Measurements from ENCODE around the gene SYNE3. TPM values are rescaled to one million over a fixed set of nuclear protein-coding genes. Genes with fewer than 3 reads are reported as not detected.

SYNE3 gene
- total and polyA plus RNA-seq, 2 of the 8 experiments (the other 6 are each of a cell fraction or from before 2014, with no cell fraction given), result under 0.01 TPM; not detected in 1

DNA sequence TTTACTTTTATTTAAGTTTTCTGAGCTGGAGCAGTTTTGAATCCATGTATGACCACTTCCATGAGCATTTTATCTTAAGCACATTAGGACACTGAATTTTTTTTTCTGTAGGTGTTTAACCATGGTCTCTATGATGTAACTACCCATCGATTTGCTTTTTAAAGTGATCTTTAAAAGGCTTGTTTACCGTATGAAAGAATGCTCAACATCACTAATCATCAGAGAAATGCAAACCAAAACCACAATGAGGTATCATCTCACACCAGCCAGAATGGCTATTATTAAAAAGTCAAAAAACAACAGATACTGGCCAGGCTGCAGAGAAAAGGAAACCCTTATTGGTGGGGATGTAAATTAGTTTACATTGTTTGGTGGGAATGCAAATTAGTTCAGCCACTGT, 41.4 kb upstream of the SYNE3 start:
- Histone ChIP-seq H4K20me1 (replicated peaks in 1 of 2; ENCODE audit: control insufficient read depth in 1 of 2, insufficient read depth in 2 of 2, low read length in 2 of 2) (no peaks in the 10 kb centered on the region), H3K4me2 (ENCODE audit: insufficient read depth in 1 of 2, low read depth in 2 of 2, low read length in 2 of 2) (no peak overlapping the region), H3K4me3 (ENCODE audit: extremely low read depth in 1 of 4, insufficient read depth in 2 of 4, low read depth in 3 of 4, low read length in 4 of 4) (no peak overlapping the region), H3K79me2 (ENCODE audit: control insufficient read depth in 1 of 2, insufficient read depth in 2 of 2, low read length in 2 of 2) (no peaks in the 10 kb centered on the region), H3K18ac (ENCODE audit: extremely low read depth, low read length) (no peak overlapping the region), H2AK5ac (ENCODE audit: low read depth, low read length) (no peak overlapping the region), H4K8ac (ENCODE audit: extremely low read depth, insufficient read depth, low read length) (no peak overlapping the region), H3K36me3 (ENCODE audit: control insufficient read depth in 2 of 4, insufficient read depth in 4 of 4, low read length in 3 of 4) (no peaks in the 10 kb centered on the region), H2BK5ac (ENCODE audit: low read depth, low read length) (no peak overlapping the region), H2BK12ac (ENCODE audit: low read depth, low read length) (no peak overlapping the region), H4K5ac (ENCODE audit: insufficient read length, low read depth, low read length) (no peak overlapping the region), H3K4me1 (replicated peaks in 1 of 4; ENCODE audit: control insufficient read depth in 3 of 4, insufficient read depth in 4 of 4, low read length in 3 of 4) (peaks cover 0 to 5% (median 4%) of the 10 kb centered on the region in 4 experiments; a peak in 6 of 7 replicates), H3K14ac (ENCODE audit: insufficient read length) (no peak overlapping the region), H3K23me2 (ENCODE audit: low read depth, low read length) (no peaks in the 10 kb centered on the region; the same call in 1 of the 2 replicates), H3K9me3 (ENCODE audit: insufficient read depth in 2 of 2, low read depth in 1 of 2, low read length in 1 of 2) (no peaks in the 10 kb centered on the region), H2BK120ac (replicated peaks; ENCODE audit: low read depth, low read length) (no peak overlapping the region), H3K23ac (ENCODE audit: insufficient read length) (no peak overlapping the region), H2AFZ (ENCODE audit: low read length) (no peak overlapping the region), H3K4ac (replicated peaks; ENCODE audit: insufficient read length, low read depth, low read length) (no peak overlapping the region), H3K79me1 (ENCODE audit: low read depth, low read length) (no peaks in the 10 kb centered on the region), H3K9ac (replicated peaks in 1 of 4; ENCODE audit: extremely low read depth in 1 of 4, low read depth in 3 of 4, low read length in 3 of 4) (no peak overlapping the region), H2BK20ac (ENCODE audit: low read length) (no peak overlapping the region), H3K27ac (ENCODE audit: low read depth, low read length) (no peak overlapping the region), H4K91ac (replicated peaks; ENCODE audit: insufficient read length, low read length) (no peak overlapping the region), H3K27me3 (replicated peaks in 1 of 4; ENCODE audit: control insufficient read depth in 3 of 4, extremely low read depth in 1 of 4, insufficient read depth in 3 of 4, low read length in 3 of 4) (peaks cover 0 to 2% (median 0%) of the 10 kb centered on the region in 4 experiments; a peak in 4 of 7 replicates), H2BK15ac (ENCODE audit: low read length) (no peak overlapping the region), H3K56ac (replicated peaks; ENCODE audit: insufficient read length, low read depth, low read length) (no peak overlapping the region)
- no peak for FAIRE-seq
- CTCF ChIA-PET (ENCODE audit: partially characterized antibody), result interaction anchor here (0.7 to 4.0 kb wide), 9 partner anchors 8 to 543 kb away, joined by 3 to 19 read pairs (median 4); partner anchors contain the start of gene TUNAR
- 67% methylated on average over 2 of the region's 2 CpGs; no CpG with 5 or more reads in 1 of the 2 experiments for WGBS, 2 experiments (ENCODE audit: extremely low coverage in 1 of 2, insufficient coverage in 1 of 2, insufficient read length in 1 of 2, insufficient replicate concordance in 2 of 2, low coverage in 1 of 2, low lambda C conversion rate in 2 of 2, missing lambda C conversion rate in 1 of 2)
- TF ChIP-seq RBBP5 (IDR thresholded peaks at IDR 0.05; ENCODE audit: borderline replicate concordance, low read depth, low read length) (no peak), BRCA1 (IDR thresholded peaks at IDR 0.05; ENCODE audit: low read depth, low read length) (no peak), SP1 (IDR thresholded peaks at IDR 0.05; ENCODE audit: low read depth, low read length) (no peak), MAFK (IDR thresholded peaks at IDR 0.05; ENCODE audit: low read depth, low read length) (no peak), CHD1 (IDR thresholded peaks at IDR 0.05; ENCODE audit: low read depth, low read length) (no peak), HDAC2 (IDR thresholded peaks at IDR 0.05; ENCODE audit: borderline replicate concordance in 1 of 2, low read depth in 2 of 2, low read length in 2 of 2) (no peak), JUN (IDR thresholded peaks at IDR 0.05; ENCODE audit: low read depth, low read length) (no peak), GTF2F1 (IDR thresholded peaks at IDR 0.05; ENCODE audit: borderline replicate concordance, low read depth, low read length) (no peak), POLR2A (IDR thresholded peaks at IDR 0.05; ENCODE audit: control extremely low read depth in 1 of 2, low read depth in 2 of 2, low read length in 2 of 2) (no peak), PHF8 (conservative IDR thresholded peaks at IDR 0.05; ENCODE audit: low read depth, low read length) (no peak), TCF12 (IDR thresholded peaks at IDR 0.05; ENCODE audit: low read depth, low read length) (no peak), SUZ12 (IDR thresholded peaks at IDR 0.05; ENCODE audit: low read length) (no peak), NRF1 (IDR thresholded peaks at IDR 0.05; ENCODE audit: low read depth, low read length) (no peak)
- DNase-seq (ENCODE audit: low read depth in 1 of 2, low spot score in 2 of 2), result no peak
- POLR2A ChIA-PET (ENCODE audit: partially characterized antibody), result no interaction called here

All from H1 (cell line).